HG03575 (cell line): ENCODE results near the gene CRIP2.

ENCODE experiments used
- ATAC-seq: cut with Tn5 transposase; IDR thresholded peaks from one replicate; pipeline ENCODE4 v1.9.1; 2021; ENCODE audit not compliant: unreplicated experiment, insufficient number of reproducible peaks, low FRiP score; ENCODE audit errors: extremely low read depth

CRIP2 gene

DNA sequence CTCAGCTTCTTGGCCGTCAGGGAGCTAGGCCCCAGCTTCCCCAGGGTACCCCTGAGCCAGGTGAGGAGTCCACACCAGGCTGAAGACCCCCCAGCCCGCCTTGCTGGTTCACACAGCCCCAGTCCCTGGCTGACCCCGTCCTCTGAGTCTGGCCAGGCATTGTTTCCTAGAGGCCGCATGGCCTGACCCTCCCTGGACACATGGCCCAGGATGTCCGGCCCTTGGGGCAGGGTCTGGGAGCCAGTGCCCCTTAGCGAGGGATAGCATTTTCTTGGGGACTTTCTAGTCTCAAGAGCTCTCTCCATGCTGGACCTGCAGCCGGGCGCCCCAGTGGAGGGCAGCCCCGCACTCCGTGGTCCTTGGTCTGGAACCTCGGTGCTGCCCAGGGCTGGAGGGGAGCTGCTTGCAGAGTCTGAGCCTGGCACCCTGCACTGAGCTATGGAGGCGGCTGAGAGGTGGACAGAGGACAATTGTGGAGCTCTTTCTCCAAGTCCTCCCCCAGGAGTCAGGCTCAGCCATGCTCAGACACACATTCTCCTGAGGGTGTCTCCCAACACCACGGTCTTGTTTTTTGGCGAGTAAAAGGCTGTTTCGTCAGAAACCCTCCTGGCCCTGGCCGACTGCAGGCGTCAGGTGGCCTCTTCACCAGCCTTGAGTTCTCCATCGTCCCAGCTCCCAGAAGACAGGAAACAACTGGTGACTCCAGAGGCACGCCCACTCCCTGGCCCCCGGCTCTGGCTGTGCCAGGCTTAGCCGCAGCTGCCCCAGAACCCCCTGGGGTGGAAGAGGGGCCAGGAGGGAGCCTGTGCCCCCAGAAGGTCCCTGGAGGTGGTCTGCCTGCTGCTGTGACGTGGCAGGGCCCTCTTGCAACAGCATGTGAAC is 17.6 kb upstream of the CRIP2 start:
- no peak for ATAC-seq

- no peak for ATAC-seq
These were observed 16.6 kb upstream of the CRIP2 start for GRCh38 chr14:105458010-105458409.

GRCh38 chr14:105458571-105458970 is 16.1 kb upstream of the CRIP2 start:
- ATAC-seq = no peak

DNA sequence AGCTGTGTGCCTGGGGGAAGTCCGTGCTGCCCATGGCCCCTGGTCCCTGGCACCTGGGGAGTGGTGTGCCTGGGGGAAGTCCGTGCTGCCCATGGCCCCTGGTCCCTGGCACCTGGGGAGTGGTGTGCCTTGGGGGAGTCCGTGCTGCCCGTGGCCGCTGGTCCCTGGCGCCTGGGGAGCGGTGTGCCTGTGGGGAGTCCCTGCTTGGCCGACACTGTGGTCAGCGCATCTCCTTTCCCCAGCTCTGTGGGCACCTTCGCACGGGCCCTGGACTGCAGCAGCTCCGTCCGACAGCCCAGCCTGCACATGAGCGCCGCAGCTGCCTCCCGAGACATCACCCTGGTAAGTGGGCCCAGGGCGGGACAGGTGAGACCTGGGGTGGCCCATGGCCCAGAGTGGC is 14.5 kb upstream of the CRIP2 start:
- no peak for ATAC-seq

DNA sequence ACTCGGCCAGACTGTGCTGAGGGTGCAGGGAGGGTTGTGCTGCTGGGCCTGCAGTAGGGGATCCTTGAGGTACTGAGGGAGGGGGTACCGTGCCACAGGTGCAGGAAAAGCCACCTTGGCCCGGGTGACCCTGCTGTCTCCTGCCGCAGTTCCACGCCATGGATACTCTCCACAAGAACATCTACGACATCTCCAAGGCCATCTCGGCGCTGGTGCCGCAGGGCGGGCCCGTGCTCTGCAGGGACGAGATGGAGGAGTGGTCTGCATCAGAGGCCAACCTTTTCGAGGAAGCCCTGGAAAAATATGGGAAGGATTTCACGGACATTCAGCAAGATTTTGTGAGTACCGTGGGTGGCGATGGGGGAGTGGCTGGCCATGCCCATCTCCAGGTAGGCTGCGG is 14.0 kb upstream of the CRIP2 start:
- ATAC-seq = no peak

GRCh38 chr14:105461903-105462302 is 12.7 kb upstream of the CRIP2 start:
- no peak for ATAC-seq

GRCh38 chr14:105464501-105464900 is 10.1 kb upstream of the CRIP2 start:
- no peak for ATAC-seq

DNA sequence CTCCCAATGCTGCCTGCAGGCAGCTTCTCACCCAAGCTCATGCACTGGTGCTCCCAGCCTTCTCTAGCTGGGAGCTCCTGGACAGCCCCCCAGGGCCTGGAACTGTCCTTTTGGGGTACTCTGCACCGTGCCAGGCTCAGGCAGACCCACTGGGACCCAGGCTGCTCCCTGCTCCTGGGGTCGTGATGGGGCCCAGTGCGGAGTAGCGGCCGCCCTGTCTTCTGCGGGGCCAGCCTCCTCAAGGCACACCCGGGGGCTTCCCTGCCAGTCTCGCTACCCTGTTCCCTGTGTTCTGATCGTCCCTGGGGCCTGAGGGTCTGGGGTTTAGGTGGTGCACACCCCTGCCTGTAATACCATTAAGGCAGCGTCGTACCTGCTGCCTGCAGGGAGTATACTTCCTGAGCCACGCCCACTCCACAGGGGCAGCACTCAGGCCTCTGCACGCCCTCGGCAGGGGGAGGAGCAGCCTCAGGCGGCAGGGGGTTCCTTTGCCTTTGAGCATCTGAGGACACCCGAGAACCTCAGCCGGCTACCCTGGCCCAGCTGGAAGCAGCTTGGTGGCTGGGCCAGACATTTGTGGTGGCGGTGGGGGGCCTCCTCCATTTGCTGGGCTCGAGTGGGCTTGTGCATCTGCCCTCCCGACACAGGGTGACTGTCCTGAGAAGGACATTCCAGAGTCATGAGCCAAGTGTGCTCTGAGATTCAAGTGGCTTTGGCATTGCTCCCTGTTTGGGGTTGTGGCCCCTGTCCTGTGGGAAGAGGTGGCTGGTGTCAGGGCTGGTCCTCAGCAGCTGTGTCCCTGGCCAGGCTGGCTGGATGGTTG is 9.2 kb upstream of the CRIP2 start:
- no peak for ATAC-seq

GRCh38 chr14:105466531-105467248 is 7.9 kb upstream of the CRIP2 start:
- ATAC-seq = no peak

DNA sequence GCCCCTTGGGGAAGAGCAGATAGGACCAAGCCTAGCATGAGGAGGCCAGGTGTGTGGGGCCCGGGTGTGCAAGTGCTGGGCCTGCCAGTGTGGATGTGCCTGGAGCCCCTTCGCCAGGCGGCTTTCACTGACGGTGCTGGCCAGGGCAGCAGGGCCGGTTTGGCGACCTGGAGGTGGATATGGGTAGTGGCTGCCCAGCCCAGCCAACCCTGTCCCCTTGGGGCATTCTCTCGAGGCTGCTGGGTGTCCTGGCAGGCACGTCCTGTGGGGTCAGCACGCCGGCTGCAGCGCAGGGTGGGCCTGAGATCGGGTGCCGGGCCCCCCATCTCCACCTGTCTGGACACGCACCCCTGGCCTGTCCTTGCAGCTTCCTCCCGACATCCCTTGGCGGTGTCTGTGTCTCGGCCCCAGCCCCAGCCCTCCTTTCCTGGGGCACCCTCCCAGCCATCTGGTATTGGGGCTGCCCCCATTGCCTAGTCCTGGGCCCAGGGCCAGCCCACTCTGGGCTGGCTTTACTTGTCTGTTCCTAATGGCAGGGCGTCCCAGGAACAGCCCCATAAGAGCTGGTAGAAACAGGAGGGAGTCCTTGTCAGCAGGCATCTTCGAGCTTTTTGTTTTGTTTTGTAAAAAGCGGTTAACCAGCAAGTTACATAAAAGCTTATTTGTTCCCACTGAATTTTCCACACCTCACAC is 7.2 kb upstream of the CRIP2 start:
- no peak for ATAC-seq

DNA sequence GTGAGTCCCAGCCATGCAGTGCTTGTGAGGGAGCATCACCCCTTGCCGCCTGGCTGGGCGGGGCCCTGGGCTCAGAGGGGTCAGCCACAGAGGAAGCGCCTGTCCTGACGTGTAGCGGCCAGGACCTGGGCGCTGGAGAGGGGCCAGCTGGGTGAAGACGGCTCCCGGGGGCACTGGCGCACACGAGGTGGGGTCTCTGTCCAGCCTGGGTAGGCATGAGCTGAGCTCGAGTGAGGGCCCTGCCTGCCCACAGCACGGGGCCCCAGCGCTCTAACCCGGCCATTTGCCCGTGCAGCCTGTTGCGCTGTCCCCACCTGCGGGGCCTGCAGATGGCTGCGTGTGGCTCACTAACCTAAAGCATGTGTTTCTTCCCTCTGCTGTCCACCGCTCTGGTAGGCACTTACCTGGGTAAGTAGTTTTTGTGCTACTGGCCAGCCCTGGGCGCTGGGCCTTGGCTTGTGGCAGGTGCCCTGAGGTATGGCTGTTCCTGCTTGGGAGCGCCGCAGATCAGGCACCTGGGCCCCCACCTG is 6.6 kb upstream of the CRIP2 start:
- no peak for ATAC-seq

DNA sequence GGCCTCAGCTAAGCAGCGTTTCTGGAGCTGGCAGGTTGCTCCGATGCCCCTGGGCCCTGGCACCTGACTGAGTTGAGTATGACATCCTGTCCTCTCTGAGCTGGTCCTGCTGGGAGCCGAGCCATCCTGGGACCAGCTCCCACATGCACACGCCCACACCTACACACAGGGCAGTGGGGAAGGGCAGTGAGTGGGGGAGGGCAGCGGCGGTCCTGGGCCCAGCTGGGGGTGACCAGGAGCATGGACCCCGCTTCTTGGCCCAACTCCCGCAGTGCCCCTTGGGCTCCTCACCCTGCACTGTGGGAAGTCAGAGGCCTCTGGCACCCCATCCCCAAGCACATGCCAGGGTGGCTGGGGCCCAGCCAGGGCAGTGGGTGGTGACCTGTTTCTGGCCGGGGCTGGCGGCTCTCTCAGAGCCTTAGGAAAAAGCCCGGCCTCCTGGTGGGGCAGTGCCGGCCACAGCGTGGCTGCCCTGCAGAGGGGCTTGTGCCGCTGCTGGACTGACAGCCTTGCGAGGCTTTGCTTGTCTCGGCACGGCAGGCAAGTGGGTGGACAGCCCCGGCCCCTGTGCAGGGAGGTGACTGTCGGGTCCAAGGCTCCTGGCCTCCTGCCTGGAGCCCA is 5.9 kb upstream of the CRIP2 start:
- no peak for ATAC-seq

GRCh38 chr14:105469456-105470349 is 4.9 kb upstream of the CRIP2 start:
- ATAC-seq = no peak

GRCh38 chr14:105470350-105471296 is 4.0 kb upstream of the CRIP2 start:
- no peak for ATAC-seq

DNA sequence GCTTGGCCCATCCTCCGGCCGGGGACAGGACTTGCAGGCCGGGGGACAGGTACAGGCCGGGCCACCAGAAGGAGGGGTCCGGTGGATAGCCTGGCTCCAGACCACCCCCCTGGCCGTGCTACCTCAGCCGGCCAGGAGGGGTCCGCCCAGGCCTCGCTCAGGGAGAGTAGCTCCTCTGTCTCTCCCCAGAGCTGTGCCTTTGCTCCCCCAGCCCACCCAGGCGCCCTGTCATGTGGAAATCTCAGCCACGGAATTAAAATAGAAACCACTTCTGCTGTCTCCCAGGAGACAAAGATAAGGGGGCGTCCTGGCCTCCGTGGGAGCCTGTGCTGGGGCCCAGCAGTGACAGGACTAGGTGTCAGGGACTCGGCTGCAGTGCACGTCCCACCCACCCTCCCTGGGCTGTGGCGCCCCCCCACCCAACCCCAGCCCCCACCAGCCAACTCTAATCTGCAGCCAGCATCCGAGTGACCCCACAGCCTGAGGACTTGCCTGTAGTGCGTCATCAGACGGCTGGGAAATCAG is 3.3 kb upstream of the CRIP2 start:
- no peak for ATAC-seq

- no peak for ATAC-seq
These were observed 2.7 kb upstream of the CRIP2 start for GRCh38 chr14:105471823-105472485.
